ENCODE results near the gene COL4A1.

The COL4A1 gene

GRCh38 chr13:110281736-110282135 lies 25.2 kb downstream of the COL4A1 start:
- TF ChIP-seq CEBPB (IDR thresholded peaks at IDR 0.05) (no peak), TEAD4 (IDR thresholded peaks at IDR 0.05) (no peak), TAF1 (IDR thresholded peaks at IDR 0.05; ENCODE audit: low read depth) (no peak), CREB1 (IDR thresholded peaks at IDR 0.05; ENCODE audit: low read depth) (no peak), ZBTB7A (IDR thresholded peaks at IDR 0.05; ENCODE audit: low read depth) (no peak), RAD21 (IDR thresholded peaks at IDR 0.05; ENCODE audit: low read depth) (no peak), NFIC (IDR thresholded peaks at IDR 0.05) (no peak), FOXM1 (IDR thresholded peaks at IDR 0.05; ENCODE audit: borderline replicate concordance, low read depth) (no peak)

GRCh38 chr13:110280985-110281688 lies 25.8 kb downstream of the COL4A1 start:
- TF ChIP-seq YY1 (IDR thresholded peaks at IDR 0.05; ENCODE audit: low read depth) (no peak), NFIC (IDR thresholded peaks at IDR 0.05) (no peak), CEBPB (IDR thresholded peaks at IDR 0.05) (no peak), EP300 (IDR thresholded peaks at IDR 0.05; ENCODE audit: borderline replicate concordance) (no peak), TCF12 (IDR thresholded peaks at IDR 0.05; ENCODE audit: low read depth) (no peak)

GRCh38 chr13:110280231-110280813 lies 26.6 kb downstream of the COL4A1 start:
- no peak for TF ChIP-seq MAX (IDR thresholded peaks at IDR 0.05)

GRCh38 chr13:110279684-110280083 lies 27.3 kb downstream of the COL4A1 start:
- no peak for TF ChIP-seq TCF12 (IDR thresholded peaks at IDR 0.05; ENCODE audit: low read depth)
- TF ChIP-seq TAF1 (IDR thresholded peaks at IDR 0.05; ENCODE audit: low read depth), result no peak
- no peak for TF ChIP-seq USF1 (IDR thresholded peaks at IDR 0.05)
- no peak for TF ChIP-seq EGR1 (IDR thresholded peaks at IDR 0.05)
- TF ChIP-seq MAX (IDR thresholded peaks at IDR 0.05), result no peak
- TF ChIP-seq EP300 (IDR thresholded peaks at IDR 0.05; ENCODE audit: borderline replicate concordance), result no peak
- no peak for TF ChIP-seq NFIC (IDR thresholded peaks at IDR 0.05)
- TF ChIP-seq REST (IDR thresholded peaks at IDR 0.05; ENCODE audit: low read depth), result no peak
- TF ChIP-seq TEAD4 (IDR thresholded peaks at IDR 0.05), result no peak
- TF ChIP-seq RAD21 (IDR thresholded peaks at IDR 0.05; ENCODE audit: low read depth), result no peak
- TF ChIP-seq FOXM1 (IDR thresholded peaks at IDR 0.05; ENCODE audit: borderline replicate concordance, low read depth), result no peak
- no peak for TF ChIP-seq YY1 (IDR thresholded peaks at IDR 0.05; ENCODE audit: low read depth)
- TF ChIP-seq CEBPB (IDR thresholded peaks at IDR 0.05), result no peak
- no peak for TF ChIP-seq CREB1 (IDR thresholded peaks at IDR 0.05; ENCODE audit: low read depth)
- TF ChIP-seq ZBTB7A (IDR thresholded peaks at IDR 0.05; ENCODE audit: low read depth), result no peak

GRCh38 chr13:110278859-110279258 lies 28.1 kb downstream of the COL4A1 start:
- TF ChIP-seq RAD21 (IDR thresholded peaks at IDR 0.05; ENCODE audit: low read depth) (no peak), USF1 (IDR thresholded peaks at IDR 0.05) (no peak), TEAD4 (IDR thresholded peaks at IDR 0.05) (no peak), ZBTB7A (IDR thresholded peaks at IDR 0.05; ENCODE audit: low read depth) (no peak), FOXM1 (IDR thresholded peaks at IDR 0.05; ENCODE audit: borderline replicate concordance, low read depth) (no peak), EP300 (IDR thresholded peaks at IDR 0.05; ENCODE audit: borderline replicate concordance) (no peak), YY1 (IDR thresholded peaks at IDR 0.05; ENCODE audit: low read depth) (no peak), CEBPB (IDR thresholded peaks at IDR 0.05) (no peak), MAX (IDR thresholded peaks at IDR 0.05) (no peak), CREB1 (IDR thresholded peaks at IDR 0.05; ENCODE audit: low read depth) (no peak), EGR1 (IDR thresholded peaks at IDR 0.05) (no peak), TCF12 (IDR thresholded peaks at IDR 0.05; ENCODE audit: low read depth) (no peak), NFIC (IDR thresholded peaks at IDR 0.05) (no peak)

- TF ChIP-seq CREB1 (IDR thresholded peaks at IDR 0.05; ENCODE audit: low read depth), result no peak
- no peak for TF ChIP-seq MAX (IDR thresholded peaks at IDR 0.05)
- no peak for TF ChIP-seq NFIC (IDR thresholded peaks at IDR 0.05)
- TF ChIP-seq YY1 (IDR thresholded peaks at IDR 0.05; ENCODE audit: low read depth), result no peak
- no peak for TF ChIP-seq EGR1 (IDR thresholded peaks at IDR 0.05)
- no peak for TF ChIP-seq EP300 (IDR thresholded peaks at IDR 0.05; ENCODE audit: borderline replicate concordance)
- TF ChIP-seq TAF1 (IDR thresholded peaks at IDR 0.05; ENCODE audit: low read depth), result no peak
- TF ChIP-seq REST (IDR thresholded peaks at IDR 0.05; ENCODE audit: low read depth), result no peak
- no peak for TF ChIP-seq FOXM1 (IDR thresholded peaks at IDR 0.05; ENCODE audit: borderline replicate concordance, low read depth)
- TF ChIP-seq USF1 (IDR thresholded peaks at IDR 0.05), result no peak
- no peak for TF ChIP-seq TEAD4 (IDR thresholded peaks at IDR 0.05)
- TF ChIP-seq ZBTB7A (IDR thresholded peaks at IDR 0.05; ENCODE audit: low read depth), result no peak
- no peak for TF ChIP-seq CEBPB (IDR thresholded peaks at IDR 0.05)
- no peak for TF ChIP-seq TCF12 (IDR thresholded peaks at IDR 0.05; ENCODE audit: low read depth)
- no peak for TF ChIP-seq RAD21 (IDR thresholded peaks at IDR 0.05; ENCODE audit: low read depth)
Observed at GRCh38 chr13:110277357-110277975, 29.5 kb downstream of the COL4A1 start.

Measured in Ishikawa (cell line).